ENCODE measurements around the gene ZNF862. TPM values are rescaled to one million over a fixed set of nuclear protein-coding genes. Genes with fewer than 3 reads are reported as not detected.

Gene ZNF862
- total and polyA plus RNA-seq, 2 of the 13 experiments (the other 11 are each of a cell fraction or from before 2014, with no cell fraction given) = 0.89 to 2.0 TPM

GRCh38 chr7:149873074-149873969 is 35.1 kb downstream of the ZNF862 start, which contains the start of gene ATP6V0E2 (continued):
- TF ChIP-seq ZNF563 (CRISPR knock-in tag; IDR thresholded peaks at IDR 0.05) = peak; percentile 83
- peak; percentile 16 for TF ChIP-seq FOXC1 (CRISPR knock-in tag; IDR thresholded peaks at IDR 0.05; ENCODE audit: borderline replicate concordance)
- no peak for TF ChIP-seq RELA (CRISPR knock-in tag; IDR thresholded peaks at IDR 0.05)
- no peak for TF ChIP-seq CHD4 (IDR thresholded peaks at IDR 0.05; ENCODE audit: borderline replicate concordance, low read length)
- TF ChIP-seq SMAD1 (CRISPR knock-in tag; IDR thresholded peaks at IDR 0.05; ENCODE audit: borderline replicate concordance, low read depth) = no peak; the same call in 1 of the 2 replicates
- no peak; the same call in 1 of the 2 replicates for TF ChIP-seq POLR2AphosphoS5 (IDR thresholded peaks at IDR 0.05; ENCODE audit: low read depth, low read length)
- no peak for TF ChIP-seq ZSCAN20 (CRISPR knock-in tag; IDR thresholded peaks at IDR 0.05; ENCODE audit: borderline replicate concordance)
- TF ChIP-seq LCORL (IDR thresholded peaks at IDR 0.05) = no peak
- 0 out of 2 replicates have a peak, but pooled peaks have one; percentile 28 for TF ChIP-seq LCORL (CRISPR knock-in tag; IDR thresholded peaks at IDR 0.05)
- peak; percentile 5; the same call in 1 of the 2 replicates for TF ChIP-seq TBX2 (CRISPR knock-in tag; IDR thresholded peaks at IDR 0.05; ENCODE audit: borderline replicate concordance)
- no peak for TF ChIP-seq ZNF281 (CRISPR knock-in tag; IDR thresholded peaks at IDR 0.05; ENCODE audit: borderline replicate concordance)
- TF ChIP-seq ZNF296 (CRISPR knock-in tag; conservative IDR thresholded peaks at IDR 0.05) = peak; percentile 49; the same call in 1 of the 2 replicates
- no peak for TF ChIP-seq NFE2L1 (CRISPR knock-in tag; IDR thresholded peaks at IDR 0.05; ENCODE audit: borderline replicate concordance)
- TF ChIP-seq GABPB1 (CRISPR knock-in tag; IDR thresholded peaks at IDR 0.05) = no peak
- no peak for TF ChIP-seq ZNF3 (CRISPR knock-in tag; IDR thresholded peaks at IDR 0.05)
- TF ChIP-seq HNF1A (IDR thresholded peaks at IDR 0.05; ENCODE audit: low read depth) = no peak
- TF ChIP-seq HNF1A (CRISPR knock-in tag; IDR thresholded peaks at IDR 0.05; ENCODE audit: borderline replicate concordance) = peak; percentile 47
- no peak for TF ChIP-seq TAF15 (IDR thresholded peaks at IDR 0.05; ENCODE audit: low read depth, low read length, poor library complexity, severe bottlenecking)
- no peak for TF ChIP-seq SRSF9 (IDR thresholded peaks at IDR 0.05; ENCODE audit: borderline replicate concordance, insufficient read depth, low read depth, low read length, poor library complexity, severe bottlenecking)
- no peak for TF ChIP-seq ZKSCAN5 (CRISPR knock-in tag; IDR thresholded peaks at IDR 0.05)
- TF ChIP-seq NFE2 (CRISPR knock-in tag; IDR thresholded peaks at IDR 0.05) = no peak
- TF ChIP-seq SATB2 (CRISPR knock-in tag; IDR thresholded peaks at IDR 0.05) = no peak
- TF ChIP-seq ZNF44 (CRISPR knock-in tag; IDR thresholded peaks at IDR 0.05) = no peak
- no peak for TF ChIP-seq ZNF652 (CRISPR knock-in tag; IDR thresholded peaks at IDR 0.05; ENCODE audit: borderline replicate concordance, low read depth)
